ENCODE results near the gene RBMS2.
A peak's percentile ranks its signal among the peaks of the same experiment; 100 is the strongest.

Gene RBMS2

DNA sequence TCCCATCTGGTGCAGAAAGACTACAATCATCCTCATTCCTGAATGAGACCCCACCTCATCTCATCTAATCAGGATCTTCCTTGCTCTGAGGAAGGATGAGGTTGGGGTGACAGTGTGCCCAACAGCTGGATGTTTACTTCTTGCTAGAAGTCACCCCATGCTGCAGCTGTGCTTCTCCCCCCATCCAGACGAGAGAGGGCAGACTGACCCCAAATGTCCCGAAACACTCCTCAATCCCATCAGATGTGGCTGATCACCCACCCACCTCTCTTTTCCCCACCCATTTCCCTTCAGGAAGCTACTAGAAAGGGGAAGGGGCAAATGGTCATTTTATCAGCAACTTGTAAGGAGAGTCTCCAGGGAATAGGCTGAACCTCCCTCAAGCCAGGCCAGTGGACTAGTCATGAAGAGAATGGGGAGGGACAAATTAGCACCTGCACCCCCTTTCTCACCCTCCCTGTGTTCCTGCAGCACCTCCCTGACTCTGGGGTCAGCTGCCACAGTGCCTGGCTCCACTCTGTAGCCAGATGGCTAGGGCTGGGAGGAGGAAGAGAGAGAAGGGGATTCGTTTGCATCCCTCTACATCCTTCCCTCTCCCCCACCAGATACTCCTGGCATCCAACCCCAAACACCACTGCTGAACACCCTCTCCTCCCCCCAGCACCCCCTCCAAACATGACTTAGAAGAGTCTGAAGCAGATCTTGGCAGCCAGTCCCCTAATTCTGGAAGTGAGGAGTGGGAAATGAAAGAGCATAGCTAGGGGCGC is 111.3 kb downstream of the RBMS2 start:
- no peak for DNase-seq

DNA sequence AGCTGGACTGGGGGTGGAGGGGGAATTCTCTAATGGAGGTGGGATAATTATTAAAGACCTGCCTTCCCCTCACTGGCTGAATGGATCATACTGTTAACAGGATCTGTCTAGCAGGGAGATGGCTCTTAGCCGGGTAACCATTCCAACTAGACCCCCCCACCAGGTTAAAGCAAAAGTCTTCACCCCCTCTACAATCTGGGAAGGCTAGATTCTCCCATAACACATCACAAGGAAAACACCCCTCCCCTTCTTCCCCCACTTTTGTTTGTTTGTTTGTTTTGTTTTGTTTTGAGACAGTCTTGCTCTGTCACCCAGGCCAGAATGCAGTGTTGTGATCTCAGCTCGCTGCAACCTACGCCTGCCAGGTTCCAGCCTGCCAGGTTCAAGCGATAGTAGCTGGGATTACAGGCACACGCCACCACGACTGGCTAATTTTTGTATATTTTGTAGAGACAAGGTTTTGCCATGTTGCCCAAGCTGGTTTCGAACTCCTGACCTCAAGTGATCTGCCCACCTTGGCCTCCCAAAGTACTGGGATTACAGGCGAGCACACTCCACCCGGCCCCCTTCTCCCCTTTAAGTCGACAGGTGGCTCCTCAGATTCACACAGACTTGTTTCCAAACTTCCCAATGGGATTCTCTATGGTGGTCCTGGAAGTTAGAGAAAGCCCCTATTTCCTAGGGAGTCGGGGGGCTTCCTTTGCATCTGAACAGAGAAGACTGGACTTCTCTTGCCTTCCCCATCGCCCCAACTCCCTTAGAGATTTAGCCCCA is 112.0 kb downstream of the RBMS2 start:
- no peak for DNase-seq

DNA sequence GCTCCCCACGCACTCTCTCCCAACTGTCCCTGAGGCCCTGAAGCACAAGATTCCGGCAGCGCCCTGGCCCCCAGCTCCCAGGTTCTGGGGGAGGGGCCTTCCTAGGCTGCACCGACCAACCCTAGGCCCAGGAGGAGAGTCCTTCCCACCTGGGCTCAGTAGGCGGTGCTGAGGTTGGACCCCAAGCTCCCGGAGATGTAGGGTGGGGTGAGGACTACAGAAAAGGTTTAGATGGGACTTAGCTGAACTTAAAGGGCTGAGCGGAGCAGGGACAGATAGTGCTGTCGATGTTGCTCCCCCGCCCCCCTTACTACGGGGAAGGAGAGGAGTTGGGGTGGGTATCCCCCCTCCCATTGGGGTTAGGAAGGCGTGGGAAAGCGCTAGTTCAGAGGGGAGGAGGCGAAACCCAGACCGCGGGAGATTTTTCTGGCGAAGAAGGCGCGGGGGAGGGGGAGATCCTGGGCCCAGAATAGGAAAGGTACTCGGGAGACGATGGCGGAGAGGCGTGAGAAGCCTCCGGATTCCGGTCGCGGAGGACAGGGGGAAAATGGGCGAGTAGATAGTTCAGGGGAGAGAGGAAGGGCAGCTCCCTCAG is 112.7 kb downstream of the RBMS2 start:
- no peak for DNase-seq

DNA sequence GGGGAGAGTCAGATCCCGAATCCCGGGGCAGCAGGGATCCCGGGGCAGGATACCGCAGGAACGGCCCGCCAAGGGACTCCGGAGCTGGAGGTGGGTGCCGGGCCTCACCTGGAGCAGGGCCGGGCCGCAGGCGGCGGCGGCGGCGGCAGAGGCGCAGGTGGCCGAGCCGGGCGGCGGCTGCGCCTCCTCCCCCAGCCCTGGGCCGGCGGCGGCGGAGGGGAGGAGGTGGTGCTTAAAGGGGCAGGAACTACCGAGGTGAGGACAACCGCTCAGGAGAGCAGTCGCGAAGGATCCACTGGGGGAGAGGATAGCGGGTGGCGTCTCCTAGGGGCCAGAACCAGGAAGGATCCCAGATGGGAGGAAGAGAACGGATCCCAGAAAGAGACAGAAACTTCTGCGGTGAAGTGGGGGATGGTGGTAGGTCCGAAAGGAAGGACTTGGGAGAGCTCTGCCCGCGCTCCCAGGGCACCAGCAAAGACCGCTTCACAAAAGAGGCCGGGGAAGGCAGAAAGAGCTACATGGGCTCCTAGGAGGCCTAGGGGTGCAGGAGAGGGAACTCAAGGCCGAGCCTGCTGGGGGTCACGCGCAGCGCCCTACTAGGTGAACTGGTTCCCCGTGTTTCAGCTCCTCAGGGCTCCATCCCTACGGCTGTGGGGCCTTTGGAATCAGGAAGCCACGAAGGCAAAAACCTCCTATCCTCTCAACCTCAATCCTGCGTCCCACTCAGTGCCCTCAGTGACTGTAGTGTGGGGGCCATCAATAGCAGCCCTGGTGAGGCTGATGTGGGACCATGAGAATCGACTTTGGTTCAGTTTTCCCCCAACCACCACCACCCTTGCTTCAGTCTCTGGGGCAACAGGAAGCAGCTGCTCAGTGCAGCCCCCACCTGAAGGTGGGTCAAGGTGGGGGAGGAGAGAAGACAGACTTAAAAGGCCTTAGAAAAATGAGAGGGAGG is 113.5 kb downstream of the RBMS2 start:
- peak; percentile 43 to 71 (median 56) for DNase-seq

DNA sequence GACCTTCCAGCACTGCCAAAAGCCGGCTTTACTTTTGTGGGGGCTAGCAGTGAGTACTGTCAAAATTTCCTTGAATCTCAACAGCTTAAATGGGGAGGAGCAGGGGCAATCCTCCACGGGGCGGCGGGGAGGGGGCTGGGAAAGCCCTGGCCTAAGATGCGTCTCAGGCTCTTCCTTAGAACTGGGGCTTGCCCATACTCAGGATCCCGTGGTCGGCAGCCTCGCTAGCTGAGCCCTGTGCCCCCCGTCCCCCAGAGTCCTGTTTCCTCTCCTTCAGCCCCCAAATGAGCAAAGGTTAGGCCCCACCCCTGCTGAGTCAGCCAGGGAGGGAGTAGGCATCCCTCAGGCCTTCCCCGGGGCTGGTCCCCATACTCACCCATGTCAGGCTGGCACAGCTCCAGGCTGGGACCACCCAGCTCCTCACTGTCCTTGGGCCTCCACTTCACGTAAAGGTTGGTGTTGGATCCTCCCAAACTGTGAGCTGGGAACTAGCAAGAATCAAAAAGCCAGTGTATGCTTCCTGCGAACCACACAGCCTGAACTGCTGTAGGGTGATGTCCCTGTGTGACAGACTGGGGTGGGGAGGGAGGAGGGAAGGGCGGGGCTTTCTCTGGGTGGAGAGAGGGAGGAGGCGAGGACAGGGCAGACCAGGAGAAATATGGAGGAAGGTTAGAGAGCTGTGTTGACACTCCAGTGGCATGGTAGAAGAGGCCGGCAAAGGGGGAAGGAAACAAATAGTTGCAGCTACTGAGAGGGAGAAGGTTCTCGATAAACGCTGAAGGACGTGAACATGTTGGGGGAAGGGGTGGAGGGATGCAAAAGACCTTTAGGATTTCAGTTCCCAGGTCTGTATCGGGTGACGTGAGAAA is 114.4 kb downstream of the RBMS2 start:
- DNase-seq = peak; percentile 70 to 86 (median 81)

DNA sequence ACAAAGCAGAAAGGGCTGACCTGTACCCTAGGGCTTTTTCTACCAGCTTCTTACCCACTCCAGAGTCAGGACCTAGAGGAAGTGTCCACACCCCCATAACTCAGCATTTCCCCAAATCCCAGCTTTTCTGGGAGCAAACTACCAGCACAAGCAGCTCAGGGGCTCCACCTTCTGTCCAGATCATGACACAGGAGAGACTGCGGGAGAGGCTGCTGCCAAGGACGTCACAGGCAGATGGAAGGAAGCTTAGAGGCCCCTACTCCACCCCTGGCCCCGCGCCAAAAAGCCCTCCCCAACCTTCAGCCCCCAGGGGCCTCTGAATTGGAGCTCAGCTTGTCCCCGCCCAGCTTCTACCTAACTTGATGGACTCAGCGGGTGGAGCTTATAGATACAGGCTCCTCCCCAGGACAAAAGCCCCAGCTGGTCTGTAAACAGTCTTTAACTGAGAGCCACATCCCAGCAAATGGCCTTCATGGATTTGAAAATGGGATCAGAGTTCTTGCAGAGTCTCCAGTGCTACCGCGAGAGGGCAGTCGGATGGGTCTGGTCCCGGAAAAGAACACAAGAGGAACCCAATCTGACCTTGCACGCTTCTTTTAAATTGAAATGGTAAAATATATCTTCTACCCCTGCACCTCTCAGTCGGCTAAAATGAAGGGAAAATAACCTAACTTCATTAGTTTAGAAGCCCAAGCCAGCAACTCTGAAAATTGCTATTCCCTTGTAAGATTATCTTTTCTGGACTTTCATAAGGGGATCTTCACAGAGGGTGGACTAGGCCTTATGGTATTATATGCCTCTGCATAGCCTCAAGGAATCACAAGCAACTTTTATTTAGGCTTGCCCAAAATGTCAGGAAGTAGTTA is 115.3 kb downstream of the RBMS2 start:
- DNase-seq = peak; percentile 91 to 97 (median 94)

DNA sequence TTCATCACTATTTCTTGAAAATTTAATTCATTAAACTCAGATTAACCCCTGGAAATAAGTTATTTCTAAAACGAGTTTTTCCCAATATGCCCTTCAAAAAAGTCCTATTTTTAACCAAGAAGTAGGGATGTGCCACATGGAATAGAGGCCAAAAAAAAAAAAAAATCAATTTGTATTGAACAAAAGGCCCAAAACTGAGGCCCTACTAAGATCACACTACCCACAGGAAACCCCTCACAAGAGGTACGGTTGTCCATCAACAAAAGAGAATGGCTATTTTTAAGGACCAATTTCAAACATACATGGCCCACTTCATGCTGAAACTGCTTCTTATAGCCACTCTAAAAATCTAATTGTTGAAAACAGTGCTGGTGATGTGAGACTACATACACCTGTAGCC is 116.0 kb downstream of the RBMS2 start:
- no peak for DNase-seq

DNA sequence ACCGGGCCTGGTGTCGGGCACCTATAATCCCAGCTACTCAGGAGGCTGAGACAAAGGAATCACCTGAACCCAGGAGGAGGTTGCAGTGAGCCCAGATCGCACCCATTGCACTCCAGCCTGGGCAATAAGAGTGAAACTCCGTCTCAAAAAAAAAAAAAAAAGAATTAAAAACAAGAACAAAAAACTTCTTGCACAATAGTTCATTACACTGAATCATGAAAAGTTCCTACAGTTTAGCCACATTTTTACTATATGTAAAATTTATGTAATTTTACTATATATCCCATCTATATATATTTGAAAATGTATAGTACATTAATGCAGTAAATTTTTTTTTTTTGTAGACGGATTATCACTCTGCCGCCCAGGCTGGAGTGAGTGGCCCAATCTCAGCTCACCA is 119.6 kb downstream of the RBMS2 start:
- DNase-seq = no peak

DNA sequence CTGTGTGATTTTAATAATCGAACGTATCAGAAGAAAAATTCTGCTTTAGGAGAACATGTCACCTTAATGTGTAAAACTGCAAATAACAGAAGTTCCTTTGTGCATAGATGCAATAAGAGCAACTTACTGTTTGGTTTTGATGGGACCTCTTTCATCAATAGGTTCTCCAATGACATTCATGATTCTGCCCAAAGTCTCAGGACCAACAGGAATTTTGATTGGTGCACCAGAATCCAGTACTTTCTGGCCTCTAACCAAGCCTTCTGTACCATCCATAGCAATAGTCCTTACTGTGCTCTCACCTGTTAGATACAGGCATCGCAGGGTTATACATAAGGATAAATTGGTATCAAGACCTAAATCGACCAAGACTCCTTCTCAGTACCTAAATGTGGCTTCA is 123.0 kb downstream of the RBMS2 start:
- DNase-seq = no peak

DNA sequence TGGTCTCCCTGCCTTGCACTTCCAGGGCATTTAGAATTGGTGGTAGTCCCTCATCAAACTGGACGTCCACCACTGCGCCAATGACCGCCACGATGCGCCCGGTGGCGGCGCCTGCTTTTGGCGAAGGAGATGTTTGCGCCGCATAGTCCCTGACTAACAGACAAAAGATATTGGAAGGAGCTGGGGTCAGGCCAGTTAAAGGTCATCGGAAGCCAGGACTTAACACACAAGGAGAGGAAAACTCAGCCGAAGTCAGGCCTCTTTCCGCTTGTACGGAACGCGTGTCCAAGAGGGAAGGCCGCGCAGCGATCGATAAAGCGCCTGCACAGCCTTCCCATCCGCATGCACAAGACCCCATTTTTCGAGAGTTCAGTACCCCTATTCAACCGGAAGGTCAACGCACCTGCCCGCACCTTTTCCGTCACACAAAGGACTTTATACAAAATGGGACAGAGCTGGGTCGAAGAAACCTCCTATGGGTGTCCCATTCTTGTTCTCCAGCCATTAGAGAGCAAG is 123.6 kb downstream of the RBMS2 start:
- no peak for DNase-seq

Measured in T-helper 1 cell (primary cell).